GM12878 (cell line): ENCODE data around the gene PRKG1. TPM values are rescaled to one million over a fixed set of nuclear protein-coding genes. Genes with fewer than 3 reads are reported as not detected.

Experiments
- ATAC-seq: fragments of 200-7000 bp; cut with Tn5 transposase; 3 replicates; pipeline ENCODE4 v1.9.1; 2020; ENCODE audit warnings: mild to moderate bottlenecking, moderate library complexity
- BruUV-seq: library from RNA; stranded (reverse); fragments of 400-500 nt; replicated peaks from 2 replicates; lab custom pipeline; 2021; lab: Mats Ljungman, UMichigan
- CTCF ChIA-PET: fragments of 300-600 bp; sonication (Branson Sonifier 250); formaldehyde crosslinking; extraction: SDS; loops from one replicate; lab custom pipeline; 2021; ENCODE audit warnings: inconsistent platforms; lab: Yijun Ruan, JAX
- POLR2A ChIA-PET: fragments of 350-600 bp; formaldehyde crosslinking; extraction: SDS; loops from one replicate; lab custom pipeline; 2021; ENCODE audit warnings: inconsistent platforms; lab: Charles Lee
- RAD21 ChIA-PET: fragments of 300-600 bp; sonication (Branson Sonifier 250); formaldehyde crosslinking; loops from one replicate; lab custom pipeline; 2023; ENCODE audit warnings: antibody characterized with exemption; ENCODE audit not compliant: unreplicated experiment; lab: Charles Lee
- SMC1A ChIA-PET: fragments of 300-600 bp; sonication (Branson Sonifier 250); formaldehyde crosslinking; loops from one replicate; lab custom pipeline; 2023; ENCODE audit not compliant: unreplicated experiment, uncharacterized antibody; lab: Charles Lee
- DNase-seq: peaks from one replicate; pipeline ENCODE4 v3.0.0-alpha.2; 2011; ENCODE audit warnings: low read depth, low spot score
- FAIRE-seq: peaks from 3 replicates; lab custom pipeline; 2011; peaks lifted over from hg19 to GRCh38; lab: Jason Lieb, UNC
- H2AFZ ChIP-seq: 2 replicates; pipeline ENCODE4 v1.6.0; 2011; ENCODE audit warnings: low read depth, low read length, control low read depth; ENCODE audit not compliant: control insufficient read depth
- H3K27ac ChIP-seq: 2 replicates; pipeline ENCODE4 v1.5.1; 2011; ENCODE audit warnings: control low read depth; ENCODE audit not compliant: control insufficient read depth, insufficient read depth
- H3K27me3 ChIP-seq, 2 experiments: replicated peaks in 1 of 2; 2 replicates each; pipeline versions ENCODE4 v1.6.0 to v1.6.1; 2011; ENCODE audit warnings: low read length in 1 of 2; ENCODE audit not compliant: control insufficient read depth in 2 of 2, insufficient read depth in 2 of 2
- H3K36me3 ChIP-seq, 2 experiments: 2 replicates each; pipeline ENCODE4 v1.5.1; 2011; ENCODE audit warnings: low read length in 1 of 2; ENCODE audit not compliant: control insufficient read depth in 2 of 2, insufficient read depth in 2 of 2
- H3K4me1 ChIP-seq: 2 replicates; pipeline ENCODE4 v1.6.1; 2011; ENCODE audit warnings: mild to moderate bottlenecking, low read length, moderate library complexity, mixed read lengths; ENCODE audit not compliant: control insufficient read depth, insufficient read depth
- H3K4me2 ChIP-seq: 2 replicates; pipeline ENCODE4 v1.6.0; 2011; ENCODE audit warnings: control low read depth; ENCODE audit not compliant: control insufficient read depth, insufficient read depth
- H3K4me3 ChIP-seq: fragments of 200-600 bp; sonication (generic); 2 replicates; pipeline ENCODE4 v1.5.1; 2016
- H3K79me2 ChIP-seq: 2 replicates; pipeline ENCODE4 v1.6.0; 2011; ENCODE audit warnings: low read length; ENCODE audit not compliant: control insufficient read depth, insufficient read depth
- H3K9ac ChIP-seq: 2 replicates; pipeline ENCODE4 v1.8.0; 2011; ENCODE audit warnings: low read length, control low read depth, mixed read lengths; ENCODE audit not compliant: control insufficient read depth, insufficient read depth
- H3K9me3 ChIP-seq: replicated peaks from 3 replicates; pipeline ENCODE4 v1.5.1; 2011; ENCODE audit warnings: mild to moderate bottlenecking, low read length; ENCODE audit not compliant: control insufficient read depth, insufficient read depth
- H4K20me1 ChIP-seq: 2 replicates; pipeline ENCODE4 v1.6.0; 2011; ENCODE audit not compliant: control insufficient read depth, insufficient read depth
- ATF7 ChIP-seq: fragments of 450-650 bp; IDR thresholded peaks from 2 replicates; pipeline ENCODE4 v1.6.1; 2016; ENCODE audit warnings: low read depth, mild to moderate bottlenecking
- BMI1 ChIP-seq: fragments of 450-650 bp; IDR thresholded peaks from 2 replicates; pipeline ENCODE4 v1.6.1; 2016; ENCODE audit warnings: mild to moderate bottlenecking, moderate library complexity, borderline replicate concordance
- E2F4 ChIP-seq: IDR thresholded peaks from 2 replicates; pipeline ENCODE4 v1.6.1; 2012; ENCODE audit warnings: low read depth, low read length, improper control_type of control experiment
- JUND ChIP-seq: IDR thresholded peaks from 2 replicates; pipeline ENCODE4 v1.6.1; 2012; ENCODE audit warnings: low read depth, mild to moderate bottlenecking, low read length, improper control_type of control experiment, moderate library complexity
- NR2F1 ChIP-seq: fragments of 450-650 bp; conservative IDR thresholded peaks from 2 replicates; pipeline ENCODE4 v1.6.1; 2017; ENCODE audit warnings: mild to moderate bottlenecking
- NRF1 ChIP-seq: conservative IDR thresholded peaks from 2 replicates; pipeline ENCODE4 v1.6.1; 2011; ENCODE audit warnings: mild to moderate bottlenecking, low read depth, low read length, improper control_type of control experiment
- PBX3 ChIP-seq: IDR thresholded peaks from 2 replicates; pipeline ENCODE4 v1.6.1; 2011; ENCODE audit warnings: mild to moderate bottlenecking, low read depth, low read length, moderate library complexity; ENCODE audit not compliant: insufficient replicate concordance
- PRDM15 ChIP-seq: fragments of 450-650 bp; formaldehyde crosslinking; IDR thresholded peaks from 2 replicates; pipeline ENCODE4 v1.4.0; 2020; ENCODE audit warnings: mild to moderate bottlenecking, moderate library complexity
- SMAD5 ChIP-seq: IDR thresholded peaks from 2 replicates; pipeline ENCODE4 v1.6.1; 2016; ENCODE audit warnings: antibody characterized with exemption, low read depth
- SP1 ChIP-seq: IDR thresholded peaks from one replicate; pipeline ENCODE4 v1.6.1; 2011; ENCODE audit warnings: low read depth, low read length
- STAT3 ChIP-seq: IDR thresholded peaks from 2 replicates; pipeline ENCODE4 v1.6.1; 2011; ENCODE audit warnings: low read depth, low read length, improper control_type of control experiment
- ZNF207 ChIP-seq: fragments of 450-650 bp; IDR thresholded peaks from 2 replicates; pipeline ENCODE4 v1.6.1; 2014; ENCODE audit warnings: antibody characterized with exemption, mild to moderate bottlenecking, borderline replicate concordance
- ZNF592 ChIP-seq: fragments of 450-650 bp; IDR thresholded peaks from 2 replicates; pipeline ENCODE4 v1.6.1; 2017; ENCODE audit warnings: mild to moderate bottlenecking, moderate library complexity
- WGBS: methylation state at CpG from one replicate; pipeline ENCODE4 v1.1.6; 2016; ENCODE audit warnings: low lambda C conversion rate; ENCODE audit not compliant: insufficient replicate concordance, insufficient coverage; ENCODE audit errors: missing lambda C conversion rate; 5-methylcytosine and 5-hydroxymethylcytosine counted together
- in situ Hi-C: fragments of 300-500 bp; cut with MboI; formaldehyde crosslinking; loops from 9 replicates; pipeline ENCODE4 v1.14.3; 2018; ENCODE audit warnings: mixed read lengths
- intact Hi-C: fragments of 100-400 bp; cut with micrococcal nuclease; formaldehyde crosslinking; loops from one replicate; pipeline ENCODE4 v1.14.2; 2022; ENCODE audit not compliant: unreplicated experiment
- polyA plus RNA-seq, 11 experiments: library from polyadenylated mRNA; depleted of rRNA in 4 of 11; unstranded in 6 of 11; stranded (reverse) in 5 of 11; fragments of >200 nt; fragmentation: Nextera tagmentation in 4 of 11; fragmentation: Illumina TruSeq in 1 of 11; extraction: Ambion mirVana in 4 of 11; extraction: Trizol in 1 of 11; gene quantifications; 1 replicate in 1 of 11; 2 replicates in 10 of 11; pipeline versions ENCODE4 v1.2.1 to v1.2.3, GENCODE V29; 2011 to 2016; ENCODE audit warnings: inconsistent platforms in 2 of 11, missing spikeins in 2 of 11, low read depth in 1 of 11
- total RNA-seq, 4 experiments: library from RNA; depleted of rRNA in 3 of 4; stranded (reverse); fragments of >200 nt in 3 of 4; fragmentation: Illumina TruSeq in 1 of 4; extraction: Trizol in 1 of 4; gene quantifications; 2 replicates each; pipeline versions ENCODE4 v1.2.1 to v1.2.3, GENCODE V29; 2013 to 2021

PRKG1 gene
- total and polyA plus RNA-seq, 10 of the 15 experiments (the other 5 are each of a cell fraction or from before 2014, with no cell fraction given) = 0.04 to 0.05 TPM; not detected in 8

- Histone ChIP-seq H3K9me3 (no peaks in the 10 kb centered on the region), H3K9ac (no peak overlapping the region), H3K36me3 (no peaks in the 10 kb centered on the region), H3K27me3 (no peaks in the 10 kb centered on the region), H3K27ac (no peak overlapping the region), H3K4me3 (no peak overlapping the region), H4K20me1 (no peaks in the 10 kb centered on the region), H3K4me2 (no peak overlapping the region), H3K4me1 (no peaks in the 10 kb centered on the region), H3K79me2 (no peaks in the 10 kb centered on the region), H2AFZ (no peak overlapping the region)
- WGBS = 55% methylated on average over 4 of the region's 4 CpGs
- ChIA-PET SMC1A (no interaction called here), CTCF (interaction anchor here (0.5 to 3.2 kb wide), 3 partner anchors 12 to 882 kb away, joined by 3 to 15 read pairs (median 3); no protein-coding TSS in a partner anchor), POLR2A (no interaction called here), RAD21 (no interaction called here)
- ATAC-seq = no peak
- no peak for DNase-seq
- intact Hi-C loops = no loop called here
- no peak for FAIRE-seq
- in situ Hi-C loops = no loop called here
- no TSS peak for BruUV-seq
- TF ChIP-seq E2F4 (no peak), ZNF207 (no peak), BMI1 (no peak), ATF7 (no peak), PRDM15 (CRISPR knock-in tag) (no peak), NR2F1 (no peak), JUND (no peak), SP1 (no peak), NRF1 (no peak), PBX3 (no peak), ZNF592 (no peak), STAT3 (no peak), SMAD5 (no peak)
Observed at GRCh38 chr10:51377070-51377931, 303.0 kb downstream of the PRKG1 start.
